Measurements from ENCODE around the gene STOML1.
A peak's percentile ranks its signal among the peaks of the same experiment; 100 is the strongest.

Gene STOML1, protein sequence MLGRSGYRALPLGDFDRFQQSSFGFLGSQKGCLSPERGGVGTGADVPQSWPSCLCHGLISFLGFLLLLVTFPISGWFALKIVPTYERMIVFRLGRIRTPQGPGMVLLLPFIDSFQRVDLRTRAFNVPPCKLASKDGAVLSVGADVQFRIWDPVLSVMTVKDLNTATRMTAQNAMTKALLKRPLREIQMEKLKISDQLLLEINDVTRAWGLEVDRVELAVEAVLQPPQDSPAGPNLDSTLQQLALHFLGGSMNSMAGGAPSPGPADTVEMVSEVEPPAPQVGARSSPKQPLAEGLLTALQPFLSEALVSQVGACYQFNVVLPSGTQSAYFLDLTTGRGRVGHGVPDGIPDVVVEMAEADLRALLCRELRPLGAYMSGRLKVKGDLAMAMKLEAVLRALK

DNA sequence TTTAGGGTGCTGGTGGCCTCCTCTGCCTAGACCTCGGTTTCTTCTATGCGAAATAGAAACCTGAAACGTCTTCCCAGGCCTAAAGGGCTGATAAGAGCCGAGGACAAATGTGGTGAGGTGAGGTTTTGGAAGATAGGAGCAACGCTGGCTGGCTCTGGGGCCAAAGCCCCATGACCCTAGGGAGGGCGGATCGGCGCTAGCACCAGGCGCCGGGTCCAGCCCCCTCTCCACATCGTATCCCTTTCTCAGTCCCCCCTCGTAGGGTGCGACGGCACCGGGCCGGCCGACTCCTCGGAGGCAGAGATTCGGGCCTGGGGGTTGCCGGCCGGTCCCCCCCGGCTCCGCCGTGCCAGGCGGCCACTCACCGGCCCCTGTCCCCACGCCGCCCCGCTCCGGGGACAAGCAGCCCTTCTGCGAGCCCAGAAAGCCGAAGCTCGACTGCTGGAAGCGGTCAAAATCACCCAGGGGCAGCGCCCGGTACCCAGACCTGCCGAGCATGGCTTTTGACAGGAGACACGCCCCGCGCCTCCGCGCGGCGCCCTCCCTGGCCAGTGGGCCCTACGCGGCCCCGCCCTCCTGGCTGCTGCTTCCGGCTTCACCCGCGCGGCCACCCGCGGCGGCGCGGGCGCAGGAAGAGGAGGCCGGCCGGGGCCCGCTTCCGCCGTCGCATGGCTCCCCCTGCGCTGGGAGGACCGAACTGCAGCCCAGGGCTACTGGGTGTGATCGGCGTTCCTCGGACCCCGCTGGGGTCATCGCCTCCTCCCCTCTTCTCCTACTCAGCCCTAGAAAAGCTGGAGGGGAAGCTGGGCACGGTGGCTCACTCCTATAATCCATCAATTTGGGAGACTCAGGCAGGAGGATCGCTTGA lies at the start of gene STOML1:
STOML1 (minus strand) TSS at position 570 of the 868 bp plus-strand sequence; CDS start at position 498, 72 bp downstream.
- peak; percentile 94 for TF ChIP-seq CTCF (IDR thresholded peaks at IDR 0.05)
- Histone ChIP-seq H3K27ac (peak within 1 kb of the TSS; percentile 75 to 93), H3K4me3 (peak within 1 kb of the TSS; percentile 94)
- DNase-seq (ENCODE audit: low spot score): peak; percentile 93

- Histone ChIP-seq H3K27ac (peak overlapping the region; percentile 48 to 77), H3K4me3 (no peak overlapping the region)
- no peak for DNase-seq (ENCODE audit: low spot score)
- no peak for TF ChIP-seq CTCF (IDR thresholded peaks at IDR 0.05)
Measured at GRCh38 chr15:74041311-74041756, 49.2 kb upstream of the STOML1 start.

- TF ChIP-seq CTCF (IDR thresholded peaks at IDR 0.05): no peak
- H3K27ac ChIP-seq: peak overlapping the region; percentile 60 to 77
- H3K4me3 ChIP-seq: no peak overlapping the region
- DNase-seq (ENCODE audit: low spot score): peak; percentile 91
Measured at GRCh38 chr15:74040109-74040850, 48.2 kb upstream of the STOML1 start.

DNA sequence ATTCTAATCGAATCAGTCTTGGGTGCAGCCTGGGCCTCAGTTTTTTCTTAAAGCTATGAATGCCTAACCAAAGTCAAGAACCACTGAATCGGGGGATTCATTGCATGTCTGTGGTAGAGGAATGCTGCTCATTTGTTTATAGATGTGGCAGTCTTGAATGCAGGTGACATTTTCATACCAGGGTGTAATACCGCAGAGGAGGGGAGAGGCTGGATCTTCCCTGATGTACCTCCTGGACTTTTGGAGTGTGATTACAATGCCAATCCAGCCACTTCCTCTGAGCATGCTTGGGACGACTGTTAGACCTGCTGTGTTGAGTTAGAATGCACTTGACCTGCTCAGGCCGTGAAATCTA lies 47.5 kb upstream of the STOML1 start:
- TF ChIP-seq CTCF (IDR thresholded peaks at IDR 0.05): no peak
- H3K4me3 ChIP-seq: no peak overlapping the region
- H3K27ac ChIP-seq: peak overlapping the region; percentile 60 to 77
- no peak for DNase-seq (ENCODE audit: low spot score)

DNA sequence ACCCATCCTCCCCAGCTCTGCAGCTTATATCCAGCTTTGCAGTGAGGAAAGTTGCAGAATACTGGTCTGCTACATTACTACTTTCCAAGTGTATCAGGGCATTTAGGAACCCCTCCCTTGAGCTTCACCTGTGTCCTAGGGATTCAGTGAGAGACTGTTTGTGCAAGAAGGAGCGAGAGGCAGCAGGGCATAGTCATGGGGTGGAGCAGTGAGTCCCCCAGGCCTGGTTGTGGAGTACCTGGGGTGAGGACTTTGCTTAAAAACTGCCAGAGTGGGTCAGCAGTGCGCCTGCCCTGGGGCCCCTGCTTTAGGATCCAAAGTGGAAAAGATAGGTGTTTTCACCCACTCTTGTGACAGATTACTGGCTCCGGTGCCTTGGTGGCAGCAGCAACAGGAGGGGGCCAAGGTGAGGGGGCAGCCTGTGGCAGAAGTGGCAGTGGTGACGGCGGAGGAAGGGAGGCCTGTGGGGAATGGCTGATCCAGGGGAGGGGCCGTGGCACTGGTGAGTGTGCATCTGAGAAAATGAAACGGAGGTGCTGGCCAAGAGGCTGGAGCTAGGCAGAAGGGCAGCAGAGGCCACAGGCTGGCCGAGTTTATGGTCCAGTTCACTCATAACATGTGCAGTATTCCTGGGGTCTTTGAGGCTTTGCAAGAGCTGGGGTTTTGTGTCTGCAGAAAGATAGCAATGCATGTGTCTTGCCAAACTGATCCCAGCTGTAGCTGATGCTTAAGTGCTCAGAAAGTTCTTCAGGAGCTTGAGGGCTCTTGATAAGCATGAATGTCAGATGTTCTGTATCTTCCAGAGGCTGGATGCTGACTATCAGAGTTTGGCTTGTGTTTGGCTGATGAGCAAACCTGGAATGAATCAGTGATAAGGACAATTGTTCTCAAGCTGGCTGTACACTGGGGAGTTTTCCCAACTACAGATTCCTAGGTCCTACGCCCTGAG lies 46.9 kb upstream of the STOML1 start:
- peak; percentile 69 for DNase-seq (ENCODE audit: low spot score)
- TF ChIP-seq CTCF (IDR thresholded peaks at IDR 0.05): no peak
- Histone ChIP-seq H3K27ac (peak overlapping the region; percentile 34 to 77), H3K4me3 (no peak overlapping the region)
